HG03175 (cell line): ENCODE data around the gene RNF34.
A peak's percentile ranks its signal among the peaks of the same experiment; 100 is the strongest.

Experiments used
- ATAC-seq: cut with Tn5 transposase; IDR thresholded peaks from one replicate; pipeline ENCODE4 v1.9.1; 2021; ENCODE audit warnings: mild to moderate bottlenecking, moderate library complexity; ENCODE audit not compliant: unreplicated experiment

Gene RNF34

GRCh38 chr12:121465921-121466793, 66.2 kb downstream of the RNF34 start:
- ATAC-seq: peak; percentile 17

- ATAC-seq: peak; percentile 88
Measured at GRCh38 chr12:121466794-121467637, 67.1 kb downstream of the RNF34 start.

GRCh38 chr12:121467638-121468498, 68.0 kb downstream of the RNF34 start:
- peak; percentile 21 for ATAC-seq

GRCh38 chr12:121468499-121468801, 68.5 kb downstream of the RNF34 start:
- ATAC-seq: no peak

GRCh38 chr12:121470751-121471150, 70.8 kb downstream of the RNF34 start:
- no peak for ATAC-seq

GRCh38 chr12:121472150-121472905, 72.4 kb downstream of the RNF34 start:
- ATAC-seq: no peak
